Left renal cortex interstitium (tissue), 4 donors: ENCODE data around the gene CUX1. TPM values are rescaled to one million over a fixed set of nuclear protein-coding genes. Genes with fewer than 3 reads are reported as not detected.

Source experiments
- DNase-seq, 4 donors: peaks; one replicate each; pipeline ENCODE4 v3.0.0-alpha.2; 2013; ENCODE audit warnings: low read depth in 4 of 4, low spot score in 2 of 4, missing footprints in 1 of 4
- polyA plus RNA-seq, 4 donors: library from polyadenylated mRNA; unstranded; fragments of 120-200 nt; gene quantifications; one replicate each; pipeline ENCODE4 v1.2.1, GENCODE V29; 2013; ENCODE audit not compliant: insufficient read length in 4 of 4

Gene CUX1
- polyA plus RNA-seq, 4 donors = 79.2 to 99.7 (median 90.6) TPM

DNA sequence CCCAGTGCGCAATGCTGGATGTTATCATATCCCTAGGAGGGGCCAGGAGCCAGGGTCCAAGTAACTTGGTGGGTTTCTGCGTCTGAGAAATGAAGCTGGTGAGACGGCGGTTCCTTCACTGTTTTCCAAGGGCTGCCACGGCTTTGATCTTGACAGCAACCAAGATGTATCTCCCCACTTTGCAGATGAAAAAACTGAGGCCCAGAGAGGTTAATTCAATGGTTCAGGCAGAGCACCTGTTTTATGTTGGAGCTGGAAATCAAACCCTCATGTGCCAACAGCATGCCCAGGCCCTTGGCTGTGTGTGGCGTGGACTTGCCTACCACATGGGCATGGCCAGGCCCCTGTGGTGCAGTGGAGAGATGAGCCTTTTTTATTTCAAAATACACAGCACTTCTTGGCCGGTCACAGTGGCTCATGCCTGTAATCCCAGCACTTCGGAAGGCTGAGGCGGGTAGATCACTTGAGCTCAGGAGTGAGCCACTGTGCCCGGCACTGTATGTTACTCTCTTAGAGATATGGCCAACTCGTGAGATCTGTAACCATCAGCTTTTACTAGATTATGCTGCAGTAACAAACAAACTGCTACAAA is 244.0 kb downstream of the CUX1 start:
- no peak for DNase-seq

DNA sequence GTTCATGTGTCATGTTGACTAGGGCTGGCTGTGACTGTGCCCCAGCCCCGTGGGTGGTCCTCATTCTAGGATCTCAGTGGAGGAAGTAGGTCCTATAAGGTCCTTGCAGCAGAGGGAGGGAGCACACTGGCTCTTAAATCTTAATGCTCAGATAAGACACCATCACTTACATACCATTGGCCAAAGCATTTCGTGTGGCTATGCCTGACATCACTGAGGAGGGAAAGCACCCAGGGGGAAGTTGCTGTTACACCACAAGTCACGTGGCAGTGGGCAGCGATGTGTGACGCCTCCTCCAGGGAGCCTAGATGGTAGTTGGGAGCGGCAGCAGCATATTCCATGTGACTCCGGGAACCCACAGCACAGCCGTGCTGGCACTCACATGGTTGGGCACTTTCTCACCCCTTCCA is 244.6 kb downstream of the CUX1 start:
- no peak for DNase-seq

DNA sequence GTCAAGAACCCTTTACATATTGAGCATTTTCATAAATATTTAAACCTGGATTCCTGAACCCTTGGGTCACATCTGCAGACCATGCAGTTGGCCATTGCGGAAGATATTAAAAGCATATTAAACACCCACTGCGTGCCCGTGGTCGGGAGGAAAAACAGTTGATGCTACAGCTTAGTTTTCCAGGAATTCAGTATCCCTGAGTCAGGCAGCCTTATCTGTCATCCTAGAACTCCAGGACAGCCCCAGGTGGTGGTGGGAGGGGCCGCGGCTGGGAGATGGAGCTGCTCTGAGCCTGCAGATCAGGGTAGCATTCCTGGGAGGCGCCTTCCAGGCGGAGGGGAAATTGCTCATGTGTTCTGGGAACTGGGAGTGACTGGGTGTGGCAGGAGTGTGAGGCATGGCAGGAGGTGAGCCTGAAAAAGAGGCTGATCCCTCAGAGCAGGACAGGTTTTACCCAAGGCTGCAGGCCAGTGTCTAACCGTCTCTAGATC is 246.3 kb downstream of the CUX1 start:
- no peak for DNase-seq

DNA sequence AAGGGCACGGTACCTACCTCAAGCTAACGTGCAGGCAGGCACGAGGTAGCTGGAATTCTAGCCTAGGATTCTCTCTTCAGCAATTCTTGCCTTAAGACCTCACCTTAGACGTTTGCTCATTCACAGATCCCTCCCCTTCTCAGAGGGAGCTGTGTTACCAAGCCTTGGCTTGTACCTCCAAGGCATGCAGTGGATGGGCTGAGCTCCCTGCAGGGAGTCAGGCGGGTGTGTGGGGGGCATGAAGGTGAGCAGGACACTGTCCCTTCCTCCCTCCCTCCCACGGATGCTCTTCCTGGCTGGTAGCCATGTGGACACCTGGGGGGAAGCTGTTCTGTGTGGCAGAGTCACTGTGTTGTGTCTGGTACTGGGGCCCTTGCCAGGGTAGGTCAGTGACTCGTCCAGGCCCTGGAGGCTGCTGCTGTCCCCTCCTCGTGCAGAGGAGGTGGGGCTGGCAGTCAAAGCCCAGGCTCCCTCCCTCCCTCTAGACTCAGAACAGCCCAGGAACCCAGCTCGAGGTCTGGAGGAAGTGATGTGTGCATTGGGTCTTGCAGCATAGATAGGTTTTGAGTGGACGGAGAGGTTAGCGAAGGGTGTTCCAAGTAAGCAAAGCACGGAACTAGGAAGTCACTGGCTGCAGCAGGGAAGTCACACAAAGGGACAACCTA is 247.1 kb downstream of the CUX1 start:
- no peak for DNase-seq

DNA sequence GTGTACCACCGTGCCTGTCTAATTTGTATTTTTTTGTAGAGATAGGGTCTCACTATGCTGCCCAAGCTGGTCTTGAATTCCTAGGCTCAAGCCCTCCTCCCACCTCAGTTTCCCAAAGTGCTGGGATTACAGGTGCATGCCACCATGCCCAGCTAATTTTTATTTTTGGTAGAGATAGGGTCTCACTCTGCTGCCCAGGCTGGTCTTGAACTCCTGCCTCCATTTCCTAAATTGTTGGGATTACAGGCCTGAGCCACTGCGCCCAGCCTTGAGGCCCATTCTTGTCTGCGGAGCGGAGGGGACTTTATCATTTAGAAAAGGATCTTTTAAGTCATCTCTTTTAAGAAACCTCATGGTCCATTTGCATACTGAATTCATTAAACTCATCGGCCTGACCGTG is 247.8 kb downstream of the CUX1 start:
- DNase-seq = no peak

DNA sequence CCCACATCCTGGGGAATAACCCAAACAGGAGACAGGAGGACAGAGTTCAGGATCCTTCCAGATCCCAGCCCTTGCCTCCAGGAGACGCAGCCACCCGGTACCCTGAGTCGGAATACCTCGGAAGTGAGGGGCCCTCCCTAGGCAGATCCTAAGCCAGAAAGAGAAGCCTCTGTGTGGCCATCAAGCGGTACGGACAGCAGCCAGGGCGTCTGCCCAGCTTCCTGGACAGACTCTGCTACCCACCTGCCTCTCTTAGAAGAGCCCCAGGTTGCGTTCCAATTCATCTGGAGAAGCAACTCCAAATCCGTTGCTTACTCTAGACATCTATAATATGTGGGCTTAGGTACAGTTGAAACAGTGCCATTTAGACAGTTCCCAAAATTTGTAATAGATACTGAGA is 249.1 kb downstream of the CUX1 start:
- no peak for DNase-seq

DNA sequence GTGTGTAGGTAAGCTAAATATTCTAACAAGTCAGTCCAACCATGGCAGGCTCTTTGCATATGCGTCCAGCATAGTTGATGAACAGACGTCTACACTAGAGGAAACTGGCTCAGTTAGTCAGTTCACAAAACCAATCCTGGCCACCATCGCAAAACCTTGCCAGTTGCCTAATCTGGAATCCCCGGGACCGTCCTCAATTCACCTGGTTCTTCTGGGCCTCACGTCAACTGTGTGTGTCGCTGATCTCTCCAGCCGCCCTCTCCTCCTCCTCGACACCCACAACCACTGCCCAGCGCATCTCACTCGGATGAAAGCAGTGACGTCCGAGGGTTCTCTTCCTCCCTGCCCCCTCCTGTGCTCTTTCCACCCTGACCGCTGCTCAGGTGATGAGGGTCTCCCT is 251.4 kb downstream of the CUX1 start:
- no peak for DNase-seq

DNA sequence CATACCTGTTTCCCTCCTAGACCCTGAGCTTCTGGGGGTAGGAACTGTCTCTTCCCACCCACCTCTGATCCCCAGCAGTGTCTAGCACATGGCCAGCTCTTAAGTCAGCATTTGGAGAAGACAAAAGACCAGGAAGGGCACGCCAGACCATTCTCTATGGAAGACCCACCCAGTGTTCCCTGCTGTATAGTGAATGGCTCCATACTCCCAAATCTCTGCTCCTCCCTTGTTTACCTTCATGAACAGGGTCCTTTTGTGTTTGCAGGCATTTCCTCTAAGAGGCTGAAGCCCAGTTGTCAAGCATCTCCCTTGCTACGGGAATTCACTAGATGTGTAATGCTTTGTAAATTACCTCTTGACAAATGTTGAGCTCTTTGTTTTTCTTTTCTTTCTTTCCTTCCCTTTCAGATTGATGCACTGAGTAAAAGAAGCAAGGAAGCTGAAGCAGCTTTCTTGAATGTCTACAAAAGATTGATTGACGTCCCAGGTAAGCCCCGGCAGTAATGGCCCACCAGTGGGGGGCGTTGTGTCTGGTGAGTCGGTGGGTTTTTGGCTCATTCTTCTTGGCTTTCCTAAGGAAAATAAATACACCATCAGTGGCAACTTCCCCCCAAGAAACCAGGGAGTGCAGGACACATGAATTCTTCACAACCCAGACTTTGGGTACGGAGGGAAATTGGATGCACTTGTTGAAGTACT is 252.7 kb downstream of the CUX1 start:
- no peak for DNase-seq

DNA sequence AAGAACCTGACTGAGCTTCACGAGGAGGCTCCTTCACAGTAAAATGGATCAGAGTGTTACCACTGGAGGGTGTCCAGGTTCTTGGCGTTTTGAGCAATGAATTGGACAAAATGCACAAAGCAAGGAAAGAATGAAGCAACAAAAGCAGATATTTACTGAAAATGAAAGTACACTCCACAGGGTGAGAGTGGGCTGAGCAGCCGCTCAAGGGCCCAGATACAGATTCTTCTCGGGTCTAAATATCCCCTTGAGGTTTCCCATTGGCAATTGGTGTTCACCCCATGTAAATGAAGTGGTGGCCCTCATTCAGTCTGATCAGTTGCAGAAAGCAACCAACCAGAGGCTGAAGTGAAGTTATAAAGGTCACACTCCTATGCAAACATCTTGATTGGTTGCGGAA is 254.6 kb downstream of the CUX1 start:
- no peak for DNase-seq

DNA sequence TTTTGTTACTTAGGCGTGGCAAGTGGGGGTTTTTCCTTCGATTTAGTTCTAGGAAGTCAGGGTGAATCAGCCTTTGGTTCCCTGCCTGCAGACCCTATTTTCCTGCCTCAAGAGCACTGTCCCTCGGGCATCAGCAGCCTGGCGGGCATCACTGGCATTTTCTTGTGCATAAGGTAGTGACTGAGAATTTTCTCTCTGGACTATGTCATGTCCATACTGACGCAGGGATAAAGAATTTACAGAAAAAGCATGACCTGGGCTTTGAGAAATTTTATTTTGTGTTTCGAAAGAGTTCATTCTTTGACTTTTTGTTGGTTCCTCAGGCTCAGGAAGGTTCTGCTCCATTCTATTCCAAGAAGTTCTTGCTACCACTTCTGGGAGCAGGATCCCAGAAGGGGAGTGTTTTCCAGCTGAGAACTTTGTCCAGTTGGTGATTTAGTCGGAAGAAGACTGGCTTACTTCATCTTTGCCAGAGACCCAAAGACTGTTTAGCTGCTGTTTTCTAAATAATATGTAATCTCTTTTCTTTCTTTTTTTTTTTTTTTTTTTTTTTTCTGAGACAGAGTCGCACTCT is 255.3 kb downstream of the CUX1 start:
- no peak for DNase-seq

DNA sequence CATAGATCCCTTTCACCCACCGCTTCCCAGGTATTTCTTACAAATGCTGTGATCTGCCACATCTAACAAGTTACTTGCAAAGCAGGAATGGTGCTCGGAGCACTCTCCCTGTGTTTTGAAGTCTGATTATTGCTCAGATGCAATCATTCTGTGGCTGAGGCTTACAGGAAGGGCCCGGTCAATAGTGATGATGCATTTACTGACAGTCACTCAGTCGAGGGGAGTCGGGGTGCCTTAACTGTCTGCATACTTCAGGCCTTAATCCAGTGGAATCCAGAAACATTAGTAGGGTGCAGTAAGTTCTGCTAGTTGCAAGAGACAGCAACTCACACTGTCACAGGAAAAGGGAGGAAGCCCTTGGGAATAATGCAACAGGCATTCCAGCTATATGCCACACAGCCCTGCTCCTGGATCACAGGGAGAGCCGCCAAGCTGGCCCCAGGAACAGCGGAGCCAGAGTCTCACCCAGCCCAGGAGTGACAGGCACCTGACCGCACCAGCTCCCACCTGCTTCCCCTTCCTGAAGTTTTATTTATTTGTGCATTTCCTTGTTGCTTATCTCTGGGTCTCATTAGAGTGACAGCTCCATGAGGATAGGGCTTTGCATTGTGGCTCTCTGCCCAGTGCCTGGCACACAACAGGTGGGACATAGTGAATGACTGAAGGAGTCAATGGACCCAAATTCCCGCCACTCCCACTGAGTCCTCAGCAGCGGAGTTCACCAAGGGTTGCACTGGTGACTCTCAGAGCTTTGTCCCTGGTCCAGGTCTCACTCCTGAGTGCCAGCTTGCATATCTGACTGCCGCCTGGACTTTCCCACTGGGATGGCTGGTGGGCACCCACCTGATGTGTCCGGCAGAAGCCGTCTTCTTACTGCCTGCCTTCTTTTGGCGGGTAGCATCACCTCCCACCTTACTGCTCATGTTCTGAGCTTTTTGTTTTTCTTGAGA is 256.8 kb downstream of the CUX1 start:
- no peak for DNase-seq

DNA sequence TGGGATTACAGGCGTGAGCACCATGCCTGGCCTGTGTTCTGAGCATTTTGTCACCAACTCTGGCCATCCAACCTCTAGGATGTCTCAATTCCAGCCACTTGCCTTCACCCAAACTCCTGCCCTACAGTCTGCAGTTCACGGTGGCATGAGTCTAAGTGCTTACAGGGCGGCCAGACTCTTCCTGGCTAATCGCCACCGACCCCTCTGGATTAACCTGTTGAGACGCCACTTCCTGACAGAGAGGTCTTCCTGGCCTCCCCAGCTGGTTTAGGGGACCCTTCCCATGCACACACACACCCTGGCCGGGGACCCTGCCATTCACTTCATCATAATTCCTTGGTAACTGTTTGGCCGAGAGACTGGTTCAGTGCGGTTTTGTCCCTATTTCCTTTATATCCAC is 257.7 kb downstream of the CUX1 start:
- DNase-seq = no peak

DNA sequence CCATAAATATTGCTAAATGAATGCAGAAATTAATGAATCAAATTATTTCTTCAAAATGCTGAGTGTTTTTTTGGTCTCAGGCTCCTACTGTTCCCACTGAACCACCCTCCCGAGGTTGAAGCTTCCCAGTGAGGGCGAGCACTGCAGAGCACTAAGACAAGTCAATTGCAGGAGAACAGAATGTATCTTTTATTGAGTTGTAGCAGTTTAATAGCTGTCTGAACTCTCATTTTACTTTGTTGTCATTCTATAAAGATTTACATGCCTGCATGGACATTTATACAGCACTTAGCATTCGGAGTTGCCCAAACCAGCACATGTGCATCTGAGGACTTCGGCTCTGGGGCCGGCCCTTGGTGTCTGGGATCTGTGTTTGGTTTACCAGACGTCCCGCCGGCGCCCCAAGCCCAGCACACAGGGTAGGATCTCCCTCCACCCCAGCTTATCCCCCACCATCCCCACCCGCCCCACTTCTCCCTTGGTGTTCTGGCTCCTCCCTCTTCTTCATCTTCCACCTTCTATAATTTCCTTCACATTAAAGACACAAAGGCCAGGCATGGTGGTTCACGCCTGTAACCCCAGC is 258.2 kb downstream of the CUX1 start:
- DNase-seq = no peak

DNA sequence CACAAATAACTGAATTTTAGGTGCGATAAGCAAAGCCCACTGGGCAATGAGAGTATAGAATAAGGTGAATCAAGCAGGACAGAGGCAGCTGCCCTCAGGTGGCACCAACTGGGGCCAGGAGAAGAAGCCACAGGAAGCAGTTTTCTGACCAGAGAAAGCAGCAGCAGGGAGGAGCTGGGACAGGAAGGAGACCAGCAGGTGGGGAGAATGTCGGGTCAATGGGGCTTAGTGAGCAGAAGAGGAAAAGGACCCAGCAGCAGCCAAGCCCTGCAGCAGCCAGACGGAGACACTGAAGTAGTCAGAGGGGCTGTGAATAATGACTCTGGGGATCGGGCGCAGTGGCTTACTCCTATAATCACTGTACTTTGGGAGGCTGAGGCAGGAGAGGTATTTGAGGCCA is 259.7 kb downstream of the CUX1 start:
- no peak for DNase-seq

DNA sequence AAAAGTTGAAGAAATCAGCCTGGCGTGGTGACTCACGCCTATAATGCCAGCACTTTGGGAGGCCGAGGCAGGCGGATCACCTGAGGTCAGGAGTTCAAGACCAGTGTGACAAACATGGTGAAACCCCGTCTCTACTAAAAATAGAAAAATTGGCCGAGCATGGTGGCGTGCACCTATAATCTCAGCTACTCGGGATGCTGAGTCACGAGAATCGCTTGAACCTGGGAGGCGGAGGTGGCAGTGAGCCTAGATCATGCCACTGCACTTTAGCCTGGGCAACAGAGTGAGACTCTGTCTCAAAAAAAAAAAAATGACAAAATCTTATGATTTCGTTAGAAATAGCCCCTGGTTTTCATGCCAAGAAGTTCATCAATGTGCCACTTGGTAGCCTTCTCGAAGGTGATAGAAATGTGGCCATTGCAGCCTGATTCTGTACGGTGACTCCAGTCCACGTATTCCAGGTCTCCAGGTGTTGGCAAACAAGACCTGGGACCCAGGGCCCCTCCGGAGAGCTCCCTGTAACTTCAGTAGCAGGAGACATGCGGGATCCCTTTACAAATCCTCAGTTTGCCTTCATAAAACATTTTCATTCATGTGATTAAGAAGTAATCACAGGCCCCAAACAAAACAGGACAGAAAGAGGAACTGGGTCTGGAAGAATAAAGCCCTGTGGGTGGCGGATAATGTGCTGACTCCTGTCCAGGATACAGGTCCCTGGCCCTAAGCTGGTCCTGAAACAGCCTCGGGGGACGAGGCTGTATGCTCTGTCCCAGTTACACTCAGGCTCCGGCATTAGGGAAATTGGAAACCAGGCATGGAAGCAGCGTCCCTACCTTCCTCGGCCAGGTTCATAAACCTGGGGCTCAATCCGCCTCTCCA is 262.0 kb downstream of the CUX1 start:
- peak in 1 of 4 donors; percentile 25 for DNase-seq

DNA sequence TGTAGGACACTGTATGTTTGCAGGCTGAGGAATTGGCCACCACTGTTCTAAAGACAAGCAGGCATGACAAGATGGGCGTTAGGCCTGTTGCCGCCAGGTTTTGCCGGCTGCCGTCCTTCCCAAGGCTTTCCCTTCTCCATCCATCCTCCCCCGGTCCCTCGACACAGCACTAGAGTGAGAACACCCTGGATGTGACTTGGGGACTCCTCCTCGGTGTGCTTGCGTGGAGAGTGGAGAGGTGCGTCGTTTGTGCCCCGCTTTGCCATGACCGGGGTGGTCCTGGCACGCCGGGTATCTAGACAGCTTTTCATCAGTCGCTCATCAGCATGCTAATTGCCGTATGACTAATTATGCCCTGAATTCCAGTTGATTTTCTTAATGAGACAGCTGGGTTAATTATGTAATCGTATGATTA is 262.6 kb downstream of the CUX1 start:
- DNase-seq = no peak

DNA sequence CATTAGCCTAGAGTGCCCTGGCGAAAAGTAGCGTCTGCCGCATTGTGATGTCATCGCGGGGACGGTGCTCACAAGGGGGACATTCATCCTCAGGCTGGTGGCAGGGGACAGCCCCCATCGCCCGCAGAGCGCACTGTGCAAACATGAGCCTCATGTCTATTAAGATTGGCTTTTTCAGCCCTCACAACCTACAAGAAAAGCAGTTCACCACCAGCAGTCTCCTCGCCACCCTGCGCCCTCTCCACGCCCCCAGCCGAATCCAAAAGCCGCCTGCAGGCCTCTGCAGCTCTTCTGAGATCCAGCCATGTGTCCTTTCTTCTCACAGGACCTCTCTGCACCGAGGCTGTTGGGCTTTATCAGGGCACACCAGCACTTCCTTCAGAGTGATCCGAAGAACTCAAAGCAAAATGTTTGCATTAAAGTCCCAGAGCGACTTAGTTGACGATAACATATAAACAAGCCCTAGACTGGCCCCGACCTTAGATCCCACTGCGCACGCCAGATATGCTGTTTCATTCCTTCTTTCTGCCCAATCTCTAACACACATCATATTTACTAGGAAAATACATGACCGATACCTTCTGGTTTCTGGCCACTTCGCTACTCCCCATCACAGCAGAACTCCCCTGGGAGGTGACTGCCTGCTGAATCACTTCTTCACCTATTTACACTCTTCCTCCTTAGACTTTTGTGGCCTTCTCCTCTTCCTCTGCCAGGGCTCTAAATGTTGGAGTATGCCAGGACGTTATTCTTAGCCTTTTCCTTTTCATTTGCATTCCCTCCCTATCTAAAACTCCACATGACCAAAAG is 263.2 kb downstream of the CUX1 start:
- no peak for DNase-seq

DNA sequence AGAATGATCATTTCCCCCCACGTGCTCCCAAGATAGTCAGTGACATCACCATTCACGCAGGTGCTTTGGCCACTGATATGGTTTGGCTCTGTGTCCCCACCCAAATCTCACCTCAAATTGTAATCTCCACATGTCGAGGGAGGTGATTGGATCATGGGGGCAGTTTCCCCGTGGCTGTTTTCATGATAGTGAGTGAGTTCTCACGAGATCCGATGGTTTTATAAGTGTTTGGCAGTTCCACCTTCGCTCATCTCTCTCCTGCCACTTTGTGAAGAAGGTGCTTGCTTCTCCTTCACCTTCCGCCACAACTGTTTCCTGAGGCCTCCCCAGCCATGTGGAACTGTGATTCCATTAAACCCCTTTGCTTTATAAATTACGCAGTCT is 263.8 kb downstream of the CUX1 start:
- DNase-seq = no peak
